Measurements from ENCODE around the gene ARMC5. TPM values are rescaled to one million over a fixed set of nuclear protein-coding genes. Genes with fewer than 3 reads are reported as not detected.

ARMC5 gene
- polyA plus RNA-seq, 1 donor from 2014 or later = 27.6 TPM

DNA sequence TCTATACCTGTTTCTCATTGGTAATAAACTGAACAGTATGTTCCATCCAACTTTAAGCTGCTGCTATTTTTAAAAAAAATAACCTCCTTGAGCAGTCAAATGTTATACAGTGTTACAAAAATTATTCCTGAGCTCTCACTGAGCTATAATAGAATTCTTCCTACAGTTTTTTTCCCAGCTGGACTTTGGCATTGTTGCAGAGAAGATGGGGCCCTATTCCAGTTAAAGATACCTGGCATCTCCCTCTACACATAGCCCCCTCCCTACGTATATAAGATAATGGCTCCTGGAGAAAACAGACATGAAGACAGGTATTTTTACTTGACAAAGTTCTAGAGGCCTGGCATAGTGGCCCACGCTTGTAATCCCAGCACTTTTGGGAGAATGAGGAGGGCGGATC, 29.5 kb upstream of the ARMC5 start:
- no peaks in the 10 kb centered on the region for H3K27me3 ChIP-seq (ENCODE audit: insufficient read depth, low read depth, low read length)

DNA sequence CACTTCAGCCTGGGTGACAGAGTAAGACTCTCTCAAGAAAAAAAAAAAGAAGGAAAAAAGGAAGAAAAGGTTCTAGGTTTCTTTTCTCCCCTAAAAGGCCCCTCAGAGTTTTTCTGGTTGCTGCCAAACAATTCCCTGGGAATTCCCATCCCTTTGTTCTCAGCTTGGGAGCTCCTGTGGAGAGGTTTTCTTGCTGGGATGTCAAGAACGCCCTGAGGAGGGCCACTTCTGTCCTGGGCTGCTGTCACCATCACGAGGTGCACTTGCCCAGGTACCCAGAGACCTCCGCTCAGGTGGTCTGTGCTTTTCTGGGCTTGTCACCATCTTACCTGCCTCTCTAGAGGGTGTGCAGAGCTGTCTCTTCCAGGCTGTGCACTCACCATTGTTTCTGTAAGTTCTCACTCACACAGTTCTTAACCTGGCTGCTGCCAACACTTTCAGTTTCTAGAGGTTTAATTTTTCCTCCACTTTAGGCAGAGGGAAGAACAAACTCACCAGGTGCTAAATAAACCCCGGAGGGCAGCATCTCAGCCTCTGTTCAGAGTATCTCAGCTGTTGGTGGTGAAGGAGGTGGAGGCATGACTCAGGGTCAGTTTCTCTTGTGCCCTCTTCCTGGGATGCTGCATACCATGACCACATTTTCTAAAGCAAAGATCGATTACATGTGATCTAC, 28.8 kb upstream of the ARMC5 start:
- no peak overlapping the region for H3K27ac ChIP-seq (ENCODE audit: low read length)
- H3K9ac ChIP-seq (ENCODE audit: low read length) = no peak overlapping the region
- no peaks in the 10 kb centered on the region for H3F3A ChIP-seq (ENCODE audit: insufficient read depth, low read length, poor library complexity, severe bottlenecking)
- H3K36me3 ChIP-seq (ENCODE audit: insufficient read depth, low read length) = no peaks in the 10 kb centered on the region
- no peaks in the 10 kb centered on the region for H3K9me3 ChIP-seq (ENCODE audit: low read length)
- no peaks in the 10 kb centered on the region for H4K20me1 ChIP-seq (ENCODE audit: insufficient read depth)
- H3K79me2 ChIP-seq (replicated peaks; ENCODE audit: insufficient read depth, low read length) = no peaks in the 10 kb centered on the region
- H3K27me3 ChIP-seq (ENCODE audit: insufficient read depth, low read depth, low read length) = no peaks in the 10 kb centered on the region
- no peak overlapping the region for H3K4me2 ChIP-seq (ENCODE audit: low read length)
- no peak overlapping the region for H3K4me3 ChIP-seq (ENCODE audit: low read length)
- no peaks in the 10 kb centered on the region for H3K9me2 ChIP-seq (ENCODE audit: insufficient read depth, low read length)
- no peak overlapping the region for H2AFZ ChIP-seq (ENCODE audit: low read depth, low read length)
- TF ChIP-seq MXI1 (conservative IDR thresholded peaks at IDR 0.05; ENCODE audit: poor library complexity, severe bottlenecking) = no peak
- no peak for TF ChIP-seq EZH2 (IDR thresholded peaks at IDR 0.05; ENCODE audit: borderline replicate concordance, insufficient read depth, low read length, poor library complexity, severe bottlenecking)
- TF ChIP-seq, protein P1, sequence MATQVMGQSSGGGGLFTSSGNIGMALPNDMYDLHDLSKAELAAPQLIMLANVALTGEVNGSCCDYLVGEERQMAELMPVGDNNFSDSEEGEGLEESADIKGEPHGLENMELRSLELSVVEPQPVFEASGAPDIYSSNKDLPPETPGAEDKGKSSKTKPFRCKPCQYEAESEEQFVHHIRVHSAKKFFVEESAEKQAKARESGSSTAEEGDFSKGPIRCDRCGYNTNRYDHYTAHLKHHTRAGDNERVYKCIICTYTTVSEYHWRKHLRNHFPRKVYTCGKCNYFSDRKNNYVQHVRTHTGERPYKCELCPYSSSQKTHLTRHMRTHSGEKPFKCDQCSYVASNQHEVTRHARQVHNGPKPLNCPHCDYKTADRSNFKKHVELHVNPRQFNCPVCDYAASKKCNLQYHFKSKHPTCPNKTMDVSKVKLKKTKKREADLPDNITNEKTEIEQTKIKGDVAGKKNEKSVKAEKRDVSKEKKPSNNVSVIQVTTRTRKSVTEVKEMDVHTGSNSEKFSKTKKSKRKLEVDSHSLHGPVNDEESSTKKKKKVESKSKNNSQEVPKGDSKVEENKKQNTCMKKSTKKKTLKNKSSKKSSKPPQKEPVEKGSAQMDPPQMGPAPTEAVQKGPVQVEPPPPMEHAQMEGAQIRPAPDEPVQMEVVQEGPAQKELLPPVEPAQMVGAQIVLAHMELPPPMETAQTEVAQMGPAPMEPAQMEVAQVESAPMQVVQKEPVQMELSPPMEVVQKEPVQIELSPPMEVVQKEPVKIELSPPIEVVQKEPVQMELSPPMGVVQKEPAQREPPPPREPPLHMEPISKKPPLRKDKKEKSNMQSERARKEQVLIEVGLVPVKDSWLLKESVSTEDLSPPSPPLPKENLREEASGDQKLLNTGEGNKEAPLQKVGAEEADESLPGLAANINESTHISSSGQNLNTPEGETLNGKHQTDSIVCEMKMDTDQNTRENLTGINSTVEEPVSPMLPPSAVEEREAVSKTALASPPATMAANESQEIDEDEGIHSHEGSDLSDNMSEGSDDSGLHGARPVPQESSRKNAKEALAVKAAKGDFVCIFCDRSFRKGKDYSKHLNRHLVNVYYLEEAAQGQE (IDR thresholded peaks at IDR 0.05; ENCODE audit: borderline replicate concordance) = no peak
- no peak for TF ChIP-seq RAD21 (conservative IDR thresholded peaks at IDR 0.05)
- TF ChIP-seq SMC3 (conservative IDR thresholded peaks at IDR 0.05; ENCODE audit: poor library complexity) = no peak
- TF ChIP-seq EP300 (conservative IDR thresholded peaks at IDR 0.05; ENCODE audit: poor library complexity, severe bottlenecking) = no peak
- TF ChIP-seq POLR2AphosphoS5 (IDR thresholded peaks at IDR 0.05) = no peak
- TF ChIP-seq TAF1 (IDR thresholded peaks at IDR 0.05; ENCODE audit: low read depth) = no peak
- TF ChIP-seq, protein P2, sequence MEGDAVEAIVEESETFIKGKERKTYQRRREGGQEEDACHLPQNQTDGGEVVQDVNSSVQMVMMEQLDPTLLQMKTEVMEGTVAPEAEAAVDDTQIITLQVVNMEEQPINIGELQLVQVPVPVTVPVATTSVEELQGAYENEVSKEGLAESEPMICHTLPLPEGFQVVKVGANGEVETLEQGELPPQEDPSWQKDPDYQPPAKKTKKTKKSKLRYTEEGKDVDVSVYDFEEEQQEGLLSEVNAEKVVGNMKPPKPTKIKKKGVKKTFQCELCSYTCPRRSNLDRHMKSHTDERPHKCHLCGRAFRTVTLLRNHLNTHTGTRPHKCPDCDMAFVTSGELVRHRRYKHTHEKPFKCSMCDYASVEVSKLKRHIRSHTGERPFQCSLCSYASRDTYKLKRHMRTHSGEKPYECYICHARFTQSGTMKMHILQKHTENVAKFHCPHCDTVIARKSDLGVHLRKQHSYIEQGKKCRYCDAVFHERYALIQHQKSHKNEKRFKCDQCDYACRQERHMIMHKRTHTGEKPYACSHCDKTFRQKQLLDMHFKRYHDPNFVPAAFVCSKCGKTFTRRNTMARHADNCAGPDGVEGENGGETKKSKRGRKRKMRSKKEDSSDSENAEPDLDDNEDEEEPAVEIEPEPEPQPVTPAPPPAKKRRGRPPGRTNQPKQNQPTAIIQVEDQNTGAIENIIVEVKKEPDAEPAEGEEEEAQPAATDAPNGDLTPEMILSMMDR (IDR thresholded peaks at IDR 0.05; ENCODE audit: poor library complexity, severe bottlenecking) = no peak

More for the DNA sequence above, 29.5 kb upstream of the ARMC5 start:
- H3K27ac ChIP-seq (ENCODE audit: low read length) = no peak overlapping the region
- H3K9me2 ChIP-seq (ENCODE audit: insufficient read depth, low read length) = no peaks in the 10 kb centered on the region
- H3F3A ChIP-seq (ENCODE audit: insufficient read depth, low read length, poor library complexity, severe bottlenecking) = no peaks in the 10 kb centered on the region
- H3K9ac ChIP-seq (ENCODE audit: low read length) = no peak overlapping the region
- no peak overlapping the region for H3K4me2 ChIP-seq (ENCODE audit: low read length)
- no peaks in the 10 kb centered on the region for H3K36me3 ChIP-seq (ENCODE audit: insufficient read depth, low read length)
- no peak overlapping the region for H3K4me3 ChIP-seq (ENCODE audit: low read length)
- H3K79me2 ChIP-seq (replicated peaks; ENCODE audit: insufficient read depth, low read length) = no peaks in the 10 kb centered on the region
- H3K9me3 ChIP-seq (ENCODE audit: low read length) = no peaks in the 10 kb centered on the region
- H4K20me1 ChIP-seq (ENCODE audit: insufficient read depth) = no peaks in the 10 kb centered on the region
- H2AFZ ChIP-seq (ENCODE audit: low read depth, low read length) = no peak overlapping the region
- TF ChIP-seq EZH2 (IDR thresholded peaks at IDR 0.05; ENCODE audit: borderline replicate concordance, insufficient read depth, low read length, poor library complexity, severe bottlenecking) = no peak
- no peak for TF ChIP-seq RAD21 (conservative IDR thresholded peaks at IDR 0.05)
- no peak for TF ChIP-seq TAF1 (IDR thresholded peaks at IDR 0.05; ENCODE audit: low read depth)
- TF ChIP-seq, protein P1 (IDR thresholded peaks at IDR 0.05; ENCODE audit: borderline replicate concordance) = no peak
- TF ChIP-seq MXI1 (conservative IDR thresholded peaks at IDR 0.05; ENCODE audit: poor library complexity, severe bottlenecking) = no peak
- no peak for TF ChIP-seq EP300 (conservative IDR thresholded peaks at IDR 0.05; ENCODE audit: poor library complexity, severe bottlenecking)
- no peak for TF ChIP-seq POLR2AphosphoS5 (IDR thresholded peaks at IDR 0.05)
- TF ChIP-seq SMC3 (conservative IDR thresholded peaks at IDR 0.05; ENCODE audit: poor library complexity) = no peak
- TF ChIP-seq, protein P2 (IDR thresholded peaks at IDR 0.05; ENCODE audit: poor library complexity, severe bottlenecking) = no peak

Data from neural cell (in vitro differentiated cells).